ENCODE data around the gene PFAS. TPM values are rescaled to one million over a fixed set of nuclear protein-coding genes. Genes with fewer than 3 reads are reported as not detected.
"Not testable (repeated sequence)": the region's sequence is repeated elsewhere in the genome, so short reads cannot be mapped to it uniquely, and the experiment has no call there.

The PFAS gene
- total RNA-seq, 1 donor from 2014 or later, result 111 TPM

DNA sequence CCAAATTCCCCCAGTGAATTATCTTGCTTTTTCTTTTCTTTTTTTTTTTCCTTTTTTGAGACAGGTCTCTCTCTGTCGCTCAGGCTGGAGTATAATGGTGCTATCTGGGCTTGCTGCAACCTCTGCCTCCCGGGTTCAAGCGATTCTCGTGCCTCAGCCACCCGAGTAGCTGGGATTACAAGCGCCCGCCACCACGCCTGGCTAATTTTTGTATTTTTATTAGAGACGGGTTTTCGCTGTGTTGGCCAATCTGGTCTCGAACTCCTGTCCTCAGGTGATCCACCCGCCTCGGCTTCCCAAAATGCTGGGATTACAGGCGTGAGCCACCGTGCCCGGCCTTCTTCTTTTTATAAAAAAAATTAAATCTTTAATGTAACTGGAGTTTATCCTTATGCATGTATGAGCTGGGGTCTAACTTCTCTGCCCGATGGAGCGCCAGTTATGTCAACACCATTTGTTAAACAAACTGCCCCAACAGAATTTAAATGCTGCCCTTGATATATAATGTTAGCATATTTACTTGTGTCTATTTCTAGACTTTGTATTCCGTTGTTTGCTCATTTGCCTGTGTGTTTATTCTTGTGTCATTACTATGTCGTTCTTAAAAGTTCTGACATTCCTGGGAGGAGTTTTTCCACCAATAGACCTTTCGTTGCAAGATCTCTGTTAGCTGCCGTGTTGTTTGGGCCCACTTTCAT lies 38.2 kb upstream of the PFAS start:
- no peaks in the 10 kb centered on the region for H3K27me3 Mint-ChIP-seq (ENCODE audit: low read depth)
- H3K9me3 Mint-ChIP-seq, result no peaks in the 10 kb centered on the region
- peak overlapping the region; percentile 82 for H3K4me3 Mint-ChIP-seq
- H3K27ac Mint-ChIP-seq, result peak overlapping the region; percentile 97
- TF ChIP-seq, protein P1, sequence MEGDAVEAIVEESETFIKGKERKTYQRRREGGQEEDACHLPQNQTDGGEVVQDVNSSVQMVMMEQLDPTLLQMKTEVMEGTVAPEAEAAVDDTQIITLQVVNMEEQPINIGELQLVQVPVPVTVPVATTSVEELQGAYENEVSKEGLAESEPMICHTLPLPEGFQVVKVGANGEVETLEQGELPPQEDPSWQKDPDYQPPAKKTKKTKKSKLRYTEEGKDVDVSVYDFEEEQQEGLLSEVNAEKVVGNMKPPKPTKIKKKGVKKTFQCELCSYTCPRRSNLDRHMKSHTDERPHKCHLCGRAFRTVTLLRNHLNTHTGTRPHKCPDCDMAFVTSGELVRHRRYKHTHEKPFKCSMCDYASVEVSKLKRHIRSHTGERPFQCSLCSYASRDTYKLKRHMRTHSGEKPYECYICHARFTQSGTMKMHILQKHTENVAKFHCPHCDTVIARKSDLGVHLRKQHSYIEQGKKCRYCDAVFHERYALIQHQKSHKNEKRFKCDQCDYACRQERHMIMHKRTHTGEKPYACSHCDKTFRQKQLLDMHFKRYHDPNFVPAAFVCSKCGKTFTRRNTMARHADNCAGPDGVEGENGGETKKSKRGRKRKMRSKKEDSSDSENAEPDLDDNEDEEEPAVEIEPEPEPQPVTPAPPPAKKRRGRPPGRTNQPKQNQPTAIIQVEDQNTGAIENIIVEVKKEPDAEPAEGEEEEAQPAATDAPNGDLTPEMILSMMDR (IDR thresholded peaks at IDR 0.05; ENCODE audit: unreplicated experiment), result no peak
- H3K4me1 Mint-ChIP-seq, result peaks cover 14% of the 10 kb centered on the region
- no peak for DNase-seq (ENCODE audit: low spot score in 2 of 2, unreplicated experiment in 2 of 2)
- peaks cover 2% of the 10 kb centered on the region for H3K36me3 Mint-ChIP-seq

DNA sequence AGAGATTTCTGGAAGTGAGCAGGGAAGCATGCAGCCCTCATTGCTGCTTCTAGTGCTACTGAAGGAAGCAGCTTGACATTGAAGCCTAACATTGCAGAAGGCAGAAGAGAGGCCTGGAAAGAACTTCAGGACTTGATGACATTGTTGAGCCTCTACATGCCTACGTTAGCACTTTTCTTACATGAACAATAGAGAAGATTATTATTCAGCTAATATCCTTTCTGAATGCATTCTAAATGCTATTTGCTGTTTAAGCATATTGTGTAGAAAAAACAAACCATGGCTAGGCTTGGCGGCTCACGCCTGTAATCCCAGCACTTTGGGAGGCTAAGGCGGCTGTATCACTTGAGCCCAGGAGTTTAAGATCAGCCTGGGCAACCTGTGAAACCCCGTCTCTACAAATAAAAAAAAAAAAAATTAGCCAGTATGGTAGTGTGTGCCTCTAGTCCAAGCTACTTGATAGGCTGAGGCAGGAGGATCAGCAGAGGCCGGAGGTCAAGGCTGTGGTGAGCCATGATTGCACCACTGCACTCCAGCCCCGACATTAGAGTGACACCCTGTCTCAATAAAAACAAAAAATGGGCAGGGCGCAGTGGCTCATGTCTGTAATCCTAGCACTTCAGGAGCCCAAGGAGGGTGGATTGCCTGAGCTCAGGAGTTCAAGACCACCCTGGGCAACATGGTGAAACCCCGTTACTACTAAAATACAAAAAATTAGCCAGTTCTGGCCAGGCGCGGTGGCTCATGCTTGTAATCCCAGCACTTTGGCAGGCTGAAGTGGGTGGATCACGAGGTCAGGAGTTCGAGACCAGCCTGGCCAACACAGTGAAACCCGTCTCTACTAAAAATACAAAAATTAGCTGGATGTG lies 36.5 kb upstream of the PFAS start:
- no peak overlapping the region for H3K4me3 Mint-ChIP-seq

DNA sequence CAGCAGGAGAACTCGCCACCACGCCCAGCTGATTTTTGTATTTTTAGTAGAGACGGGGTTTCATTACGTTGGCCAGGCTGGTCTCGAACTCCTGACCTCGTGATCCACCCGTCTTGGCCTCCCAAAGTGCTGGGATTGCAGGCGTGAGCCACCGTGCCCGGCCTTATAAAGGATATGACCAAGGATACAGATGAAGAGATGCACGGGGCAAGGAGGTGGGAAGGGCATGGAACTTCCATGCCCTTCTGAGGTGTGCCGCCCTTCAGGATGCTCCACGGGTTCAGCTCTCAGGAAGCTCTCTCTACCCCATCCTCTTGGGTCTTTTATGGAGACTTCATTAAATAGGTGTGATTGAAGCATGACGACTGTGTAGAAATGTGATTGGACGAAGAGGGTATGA lies 35.1 kb upstream of the PFAS start:
- not testable (repeated sequence) for H3K4me3 Mint-ChIP-seq; H3K36me3 Mint-ChIP-seq; H3K9me3 Mint-ChIP-seq; DNase-seq (ENCODE audit: low spot score in 2 of 2, unreplicated experiment in 2 of 2); H3K27ac Mint-ChIP-seq; H3K27me3 Mint-ChIP-seq (ENCODE audit: low read depth)
- peaks cover 14% of the 10 kb centered on the region for H3K4me1 Mint-ChIP-seq

More for the DNA sequence above, 36.5 kb upstream of the PFAS start:
- TF ChIP-seq, protein P1 (IDR thresholded peaks at IDR 0.05; ENCODE audit: unreplicated experiment), result no peak
- no peak overlapping the region for H3K27ac Mint-ChIP-seq
- DNase-seq (ENCODE audit: low spot score in 2 of 2, unreplicated experiment in 2 of 2), result no peak
- H3K36me3 Mint-ChIP-seq, result no peaks in the 10 kb centered on the region
- H3K4me1 Mint-ChIP-seq, result peaks cover 14% of the 10 kb centered on the region
- no peaks in the 10 kb centered on the region for H3K27me3 Mint-ChIP-seq (ENCODE audit: low read depth)
- H3K9me3 Mint-ChIP-seq, result no peaks in the 10 kb centered on the region

DNA sequence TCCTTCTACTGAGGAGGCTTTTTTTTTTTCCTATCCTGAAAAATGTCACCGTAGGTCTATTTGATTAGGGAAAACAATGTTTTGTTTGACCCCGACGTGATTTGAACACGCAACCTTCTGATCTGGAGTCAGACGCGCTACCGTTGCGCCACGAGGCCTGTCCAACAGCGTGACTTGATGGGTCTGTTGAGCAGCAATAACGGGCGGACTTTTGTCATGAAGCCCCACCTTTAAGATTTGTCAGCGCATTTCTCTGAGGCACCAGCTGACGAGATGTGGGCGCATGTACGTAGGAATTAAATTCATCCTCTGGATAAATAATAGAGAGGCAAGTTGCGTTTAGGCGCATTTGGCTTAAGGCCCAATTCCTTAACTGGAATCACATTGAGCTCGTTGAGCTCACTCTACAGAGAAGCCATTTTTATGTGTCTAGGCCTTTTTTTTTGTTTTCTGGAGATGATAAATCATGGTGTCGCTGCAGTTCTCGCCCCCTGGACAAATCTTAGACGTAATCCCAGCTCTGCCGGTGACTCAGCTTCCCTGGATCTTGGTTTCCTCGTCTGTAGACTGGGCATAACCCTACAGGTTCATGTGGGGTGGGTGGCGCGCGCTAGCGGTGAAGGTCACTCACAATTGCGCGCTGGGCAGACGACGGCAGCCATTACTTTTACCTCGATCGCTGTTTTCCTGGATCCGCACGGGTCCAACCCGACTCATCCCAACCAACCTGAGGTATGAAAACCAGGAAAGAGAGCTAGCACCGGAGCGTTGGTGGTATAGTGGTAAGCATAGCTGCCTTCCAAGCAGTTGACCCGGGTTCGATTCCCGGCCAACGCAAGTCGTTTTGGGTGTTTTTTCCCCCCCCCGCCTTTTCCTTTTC lies 28.1 kb upstream of the PFAS start:
- peak overlapping the region; percentile 100 for H3K27ac Mint-ChIP-seq
- H3K4me1 Mint-ChIP-seq, result peaks cover 9% of the 10 kb centered on the region
- H3K9me3 Mint-ChIP-seq, result no peaks in the 10 kb centered on the region
- no peaks in the 10 kb centered on the region for H3K27me3 Mint-ChIP-seq (ENCODE audit: low read depth)
- DNase-seq (ENCODE audit: low spot score in 2 of 2, unreplicated experiment in 2 of 2), result peak; percentile 79 to 96
- peak overlapping the region; percentile 99 for H3K4me3 Mint-ChIP-seq
- H3K36me3 Mint-ChIP-seq, result no peaks in the 10 kb centered on the region
- TF ChIP-seq, protein P1 (IDR thresholded peaks at IDR 0.05; ENCODE audit: unreplicated experiment), result no peak

DNA sequence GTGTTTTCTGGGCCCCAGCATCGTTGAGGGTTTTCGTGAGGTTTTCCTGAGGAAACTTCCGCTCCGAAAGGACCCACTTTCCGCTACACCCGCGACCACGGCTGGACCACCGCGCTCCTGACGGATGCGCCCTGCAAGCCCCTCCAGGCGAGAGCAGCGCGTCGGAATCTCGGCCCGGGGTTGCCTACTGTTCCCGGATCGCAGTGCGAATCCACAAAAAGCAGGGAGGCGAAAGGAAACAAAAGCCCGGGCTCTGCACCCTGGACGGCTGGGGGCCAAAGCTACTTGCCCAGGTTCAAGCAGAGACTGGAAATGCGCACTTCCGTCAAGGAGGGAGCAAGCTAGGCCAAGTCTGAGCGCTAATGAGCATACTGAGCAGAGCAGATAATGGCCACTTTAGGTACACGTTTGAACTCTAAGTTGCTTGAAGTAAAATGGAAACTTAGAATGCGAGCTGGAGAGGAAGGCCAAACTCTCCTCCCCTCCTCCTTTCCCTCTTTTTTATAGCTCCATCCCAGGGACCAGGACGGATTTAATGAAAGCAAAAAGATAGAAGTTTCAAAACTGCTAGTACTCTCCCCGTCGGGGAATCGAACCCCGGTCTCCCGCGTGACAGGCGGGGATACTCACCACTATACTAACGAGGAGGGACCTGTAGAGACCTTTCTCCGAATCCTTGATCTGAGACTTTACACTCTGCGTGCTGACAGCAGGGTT lies 27.3 kb upstream of the PFAS start:
- TF ChIP-seq, protein P1 (IDR thresholded peaks at IDR 0.05; ENCODE audit: unreplicated experiment), result no peak
- H3K9me3 Mint-ChIP-seq, result no peaks in the 10 kb centered on the region
- peak overlapping the region; percentile 99 for H3K4me3 Mint-ChIP-seq
- peaks cover 14% of the 10 kb centered on the region for H3K4me1 Mint-ChIP-seq
- H3K27ac Mint-ChIP-seq, result peak overlapping the region; percentile 100
- no peaks in the 10 kb centered on the region for H3K36me3 Mint-ChIP-seq
- peak; percentile 79 to 95 for DNase-seq (ENCODE audit: low spot score in 2 of 2, unreplicated experiment in 2 of 2)
- H3K27me3 Mint-ChIP-seq (ENCODE audit: low read depth), result peaks cover 2% of the 10 kb centered on the region

Measured in mesothelial cell of epicardium (in vitro differentiated cells).